ENCODE data around the gene CCDC127. TPM values are rescaled to one million over a fixed set of nuclear protein-coding genes. Genes with fewer than 3 reads are reported as not detected.

Gene CCDC127
- total RNA-seq, 1 donor from 2014 or later = 7.0 TPM

GRCh38 chr5:213803-214395 is 4.1 kb downstream of the CCDC127 start:
- Mint-ChIP-seq H3K9me3 (no peaks in the 10 kb centered on the region), H3K4me1 (peaks cover 27% of the 10 kb centered on the region), H3K27ac (no peak overlapping the region), H3K36me3 (peaks cover 11% of the 10 kb centered on the region), H3K27me3 (ENCODE audit: insufficient read depth, low read depth) (peaks cover 6% of the 10 kb centered on the region), H3K4me3 (no peak overlapping the region)
- Histone ChIP-seq H2AFZ (replicated peaks) (no peak overlapping the region), H3K4me1 (peaks cover 5% of the 10 kb centered on the region), H4K20me1 (ENCODE audit: low read depth) (peaks cover 21% of the 10 kb centered on the region), H3K9me3 (ENCODE audit: low read depth) (no peaks in the 10 kb centered on the region), H3K27me3 (no peaks in the 10 kb centered on the region), H3K36me3 (no peaks in the 10 kb centered on the region), H3K79me2 (ENCODE audit: low read depth) (peaks cover 49% of the 10 kb centered on the region), H3K27ac (no peak overlapping the region), H3K4me2 (no peak overlapping the region), H3K4me3 (no peak overlapping the region), H3F3A (ENCODE audit: low read depth) (no peaks in the 10 kb centered on the region), H3K9ac (no peak overlapping the region)
- TF ChIP-seq CTCF (IDR thresholded peaks at IDR 0.05) (no peak), EZH2phosphoT487 (IDR thresholded peaks at IDR 0.05) (no peak), EZH2 (IDR thresholded peaks at IDR 0.05) (no peak)
- no peak for DNase-seq (ENCODE audit: low spot score)

GRCh38 chr5:208449-209114 is 9.4 kb downstream of the CCDC127 start:
- Mint-ChIP-seq H3K4me3 (no peak overlapping the region), H3K27ac (no peak overlapping the region), H3K4me1 (peaks cover 20% of the 10 kb centered on the region), H3K36me3 (peaks cover 23% of the 10 kb centered on the region), H3K9me3 (no peaks in the 10 kb centered on the region), H3K27me3 (ENCODE audit: insufficient read depth, low read depth) (peaks cover 2% of the 10 kb centered on the region)
- Histone ChIP-seq H3K27me3 (no peaks in the 10 kb centered on the region), H3K4me1 (no peaks in the 10 kb centered on the region), H3K4me2 (no peak overlapping the region), H4K20me1 (ENCODE audit: low read depth) (peaks cover 47% of the 10 kb centered on the region), H2AFZ (replicated peaks) (no peak overlapping the region), H3K79me2 (ENCODE audit: low read depth) (peaks cover 46% of the 10 kb centered on the region), H3K9me3 (ENCODE audit: low read depth) (no peaks in the 10 kb centered on the region), H3K9ac (no peak overlapping the region), H3K4me3 (no peak overlapping the region), H3K27ac (no peak overlapping the region), H3K36me3 (no peaks in the 10 kb centered on the region), H3F3A (ENCODE audit: low read depth) (no peaks in the 10 kb centered on the region)
- DNase-seq (ENCODE audit: low spot score) = no peak
- TF ChIP-seq EZH2 (IDR thresholded peaks at IDR 0.05) (no peak), EZH2phosphoT487 (IDR thresholded peaks at IDR 0.05) (no peak), CTCF (IDR thresholded peaks at IDR 0.05) (no peak)

- Mint-ChIP-seq H3K27me3 (ENCODE audit: insufficient read depth, low read depth) (peaks cover 6% of the 10 kb centered on the region), H3K4me3 (no peak overlapping the region), H3K27ac (no peak overlapping the region), H3K9me3 (no peaks in the 10 kb centered on the region), H3K36me3 (peaks cover 24% of the 10 kb centered on the region), H3K4me1 (peaks cover 21% of the 10 kb centered on the region)
- H3K36me3 ChIP-seq = no peaks in the 10 kb centered on the region
- no peak overlapping the region for H2AFZ ChIP-seq (replicated peaks)
- H3F3A ChIP-seq (ENCODE audit: low read depth) = no peaks in the 10 kb centered on the region
- no peak overlapping the region for H3K4me2 ChIP-seq
- H3K27me3 ChIP-seq = no peaks in the 10 kb centered on the region
- peaks cover 43% of the 10 kb centered on the region for H4K20me1 ChIP-seq (ENCODE audit: low read depth)
- no peaks in the 10 kb centered on the region for H3K9me3 ChIP-seq (ENCODE audit: low read depth)
- peaks cover 42% of the 10 kb centered on the region for H3K79me2 ChIP-seq (ENCODE audit: low read depth)
- H3K9ac ChIP-seq = no peak overlapping the region
- no peak overlapping the region for H3K27ac ChIP-seq
- H3K4me1 ChIP-seq = no peaks in the 10 kb centered on the region
- DNase-seq (ENCODE audit: low spot score) = no peak
- H3K4me3 ChIP-seq = no peak overlapping the region
- TF ChIP-seq EZH2phosphoT487 (IDR thresholded peaks at IDR 0.05) (no peak), CTCF (IDR thresholded peaks at IDR 0.05) (no peak), EZH2 (IDR thresholded peaks at IDR 0.05) (no peak)
Measured at GRCh38 chr5:207599-207998, 10.4 kb downstream of the CCDC127 start.
